Anterior cingulate cortex (tissue), 58 donors: ENCODE results near the gene SOX13.
A peak's percentile ranks its signal among the peaks of the same experiment; 100 is the strongest.

Experiments
- DNase-seq, 58 donors: peaks; one replicate each; lab custom pipeline; 2025; lab: John Stamatoyannopoulos, UW

Gene SOX13

DNA sequence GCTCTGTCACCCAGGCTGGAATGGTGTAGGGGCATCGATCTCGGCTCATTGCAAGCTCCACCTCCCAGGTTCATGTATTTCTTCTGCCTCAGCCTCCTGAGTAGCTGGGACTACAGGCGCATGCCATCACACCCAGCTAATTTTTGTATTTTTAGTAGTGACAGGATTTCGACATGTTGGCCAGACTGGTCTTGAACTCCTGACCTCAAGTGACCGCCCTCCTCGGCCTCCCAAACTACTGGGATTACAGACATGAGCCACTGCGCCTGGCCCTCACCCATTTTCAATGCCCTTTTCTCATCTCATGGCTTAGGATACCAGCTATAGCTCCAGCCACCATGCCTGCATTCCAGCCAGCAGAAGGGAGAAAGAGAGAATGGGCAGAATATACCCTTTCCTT, 12.9 kb upstream of the SOX13 start:
- DNase-seq = no peak

DNA sequence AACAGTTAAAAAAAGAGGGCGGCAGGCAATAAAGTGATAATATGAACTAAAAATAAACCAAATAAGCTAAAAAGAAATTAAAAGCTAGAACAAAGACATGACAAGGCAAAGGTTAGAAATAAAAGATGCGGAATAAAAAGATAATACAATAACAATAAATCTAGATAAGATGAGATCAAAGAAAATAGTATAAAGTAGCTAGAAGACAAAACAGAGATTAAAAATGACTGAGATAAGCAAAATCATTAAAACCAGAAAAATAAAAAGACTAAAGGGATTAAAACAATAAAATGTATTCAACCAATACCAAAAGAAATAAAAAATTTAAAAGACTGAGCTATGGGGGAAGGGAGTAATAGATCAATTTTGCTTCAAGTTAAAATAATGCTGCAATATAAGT, 10.8 kb upstream of the SOX13 start:
- no peak for DNase-seq

DNA sequence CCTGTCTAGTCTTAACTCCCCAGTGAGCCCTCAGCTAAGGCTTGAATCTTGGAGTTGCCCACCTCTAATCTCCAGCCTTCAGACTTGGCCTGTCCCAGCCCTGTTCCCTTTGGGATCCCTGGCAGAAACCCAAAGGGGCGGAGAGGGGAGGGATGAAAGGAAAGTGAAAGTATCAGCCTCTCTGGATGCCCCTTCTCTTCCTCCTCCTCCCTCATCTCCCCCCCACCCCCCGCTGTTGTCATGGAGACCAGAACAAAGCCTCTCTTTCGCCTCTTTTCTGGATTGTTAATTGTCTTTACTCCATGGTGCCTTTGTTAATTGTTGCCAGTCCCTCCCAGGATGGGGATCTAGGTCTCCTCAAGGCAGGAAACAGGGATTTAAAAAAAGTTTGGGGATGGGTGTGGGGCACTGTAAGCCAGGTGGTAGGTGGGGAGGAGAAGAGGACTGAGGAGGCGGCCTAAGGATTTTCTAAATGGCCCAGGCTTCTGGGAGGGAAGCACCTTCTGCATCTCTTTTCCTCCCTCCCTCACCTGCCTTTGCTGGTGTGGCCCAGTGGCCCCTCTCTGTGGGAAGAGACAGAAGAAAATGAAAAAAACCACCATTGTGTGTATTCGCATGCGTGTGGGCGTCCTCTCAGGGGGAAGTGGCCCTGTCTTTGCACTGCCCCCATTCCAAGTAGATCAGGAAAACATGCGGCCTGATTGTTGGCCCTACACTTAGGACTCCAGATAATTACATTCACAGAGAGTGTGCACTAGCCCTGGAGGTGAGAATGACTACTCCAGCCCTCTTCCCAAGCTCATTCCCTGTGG, 7.5 kb upstream of the SOX13 start:
- DNase-seq = peak in 46 of 58 donors; percentile 18 to 87 (median 67)

DNA sequence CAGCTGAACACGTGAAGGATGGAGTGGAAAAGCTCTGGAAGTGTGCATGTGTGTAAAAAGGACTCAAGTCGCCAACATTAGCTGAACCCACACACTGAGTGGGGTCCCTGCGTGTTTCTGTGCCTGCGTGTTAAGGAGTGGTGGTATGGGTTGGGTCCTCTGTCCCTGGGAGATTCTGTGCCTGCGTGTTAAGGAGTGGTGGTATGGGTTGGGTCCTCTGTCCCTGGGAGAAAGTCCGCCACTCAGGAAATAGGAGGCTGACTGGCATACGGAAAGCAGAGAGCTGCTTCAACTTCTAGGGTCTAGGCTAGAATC, 7.0 kb upstream of the SOX13 start:
- DNase-seq = no peak

DNA sequence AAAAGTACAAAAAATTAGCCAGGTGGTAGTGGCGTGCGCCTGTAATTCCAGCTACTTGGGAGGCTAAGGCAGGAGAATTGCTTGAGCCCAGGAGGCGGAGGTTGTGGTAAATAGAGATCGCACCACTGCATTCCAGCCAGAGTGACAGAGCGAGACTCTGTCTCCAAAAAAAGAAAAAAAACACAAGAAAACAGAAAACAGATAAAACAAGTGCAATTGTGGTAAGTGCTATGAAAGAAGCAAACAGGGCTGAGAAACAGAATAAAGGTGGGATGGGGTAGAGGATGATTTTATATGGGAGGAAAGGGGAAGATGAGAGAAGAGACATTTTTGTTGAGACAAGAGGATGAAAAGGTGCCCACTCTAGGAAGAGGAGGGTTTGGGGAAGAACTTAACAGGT, 5.0 kb upstream of the SOX13 start:
- no peak for DNase-seq

DNA sequence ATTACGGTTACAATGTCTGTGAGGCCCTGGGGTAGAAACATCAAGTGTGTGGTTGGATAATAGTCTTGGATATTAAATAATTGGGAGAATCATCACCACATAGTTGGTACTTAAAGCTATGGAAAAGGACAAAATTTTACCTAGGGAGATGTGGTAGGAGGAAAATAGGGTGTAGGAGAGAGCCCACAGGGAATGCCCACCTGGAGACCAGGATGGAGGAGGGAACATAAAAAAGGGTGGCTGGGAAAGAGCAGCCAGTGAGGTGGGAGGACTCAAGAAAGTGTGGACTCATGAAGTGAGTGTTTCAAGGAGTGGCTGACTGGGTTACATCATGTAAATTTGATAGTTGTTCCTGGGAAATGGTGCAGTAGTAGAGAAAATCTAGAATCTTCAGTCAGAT, 3.0 kb upstream of the SOX13 start:
- DNase-seq = no peak

DNA sequence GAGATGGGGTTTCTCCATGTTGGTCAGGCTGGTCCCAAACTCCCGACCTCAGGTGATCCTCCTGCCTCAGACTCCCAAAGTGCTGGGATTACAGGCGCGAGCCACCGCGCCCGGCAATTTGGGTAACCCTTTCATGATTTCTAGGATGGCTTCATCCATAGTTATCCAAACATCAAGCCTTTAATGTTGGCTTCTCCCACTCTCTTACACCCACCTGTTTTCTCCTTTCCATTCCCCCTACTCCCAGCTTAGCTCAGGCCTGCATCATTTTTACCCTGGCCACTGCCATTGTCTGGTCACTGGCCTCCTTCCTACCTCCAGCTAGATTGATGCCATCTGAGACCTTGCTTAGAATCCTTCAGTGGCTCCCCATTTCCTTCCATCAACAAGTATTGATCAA, 2.0 kb upstream of the SOX13 start:
- DNase-seq = no peak

DNA sequence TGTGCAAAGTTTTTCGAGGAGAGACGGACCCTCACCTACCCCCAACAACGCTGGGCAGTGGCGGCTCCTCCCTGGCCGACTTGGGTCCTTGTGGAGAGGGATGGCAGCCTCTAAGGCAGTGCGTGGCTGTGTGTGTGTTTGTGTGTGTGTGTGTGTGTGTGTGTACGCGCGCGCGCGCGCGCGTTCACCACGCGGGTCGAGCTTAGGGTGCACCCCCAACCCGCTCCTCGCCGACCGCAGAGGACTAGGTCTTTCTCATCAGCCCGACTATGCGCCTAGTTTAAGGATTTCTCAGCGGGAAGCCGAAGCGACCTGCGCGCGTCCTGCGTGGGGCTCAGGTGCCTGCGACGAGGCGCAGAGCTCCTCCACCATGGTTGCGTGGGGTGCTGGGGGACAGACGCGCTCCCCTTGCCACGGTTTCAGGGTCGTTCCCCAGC, 940 bp downstream of the SOX13 start:
- peak in 8 of 58 donors; percentile 14 to 57 (median 40) for DNase-seq

DNA sequence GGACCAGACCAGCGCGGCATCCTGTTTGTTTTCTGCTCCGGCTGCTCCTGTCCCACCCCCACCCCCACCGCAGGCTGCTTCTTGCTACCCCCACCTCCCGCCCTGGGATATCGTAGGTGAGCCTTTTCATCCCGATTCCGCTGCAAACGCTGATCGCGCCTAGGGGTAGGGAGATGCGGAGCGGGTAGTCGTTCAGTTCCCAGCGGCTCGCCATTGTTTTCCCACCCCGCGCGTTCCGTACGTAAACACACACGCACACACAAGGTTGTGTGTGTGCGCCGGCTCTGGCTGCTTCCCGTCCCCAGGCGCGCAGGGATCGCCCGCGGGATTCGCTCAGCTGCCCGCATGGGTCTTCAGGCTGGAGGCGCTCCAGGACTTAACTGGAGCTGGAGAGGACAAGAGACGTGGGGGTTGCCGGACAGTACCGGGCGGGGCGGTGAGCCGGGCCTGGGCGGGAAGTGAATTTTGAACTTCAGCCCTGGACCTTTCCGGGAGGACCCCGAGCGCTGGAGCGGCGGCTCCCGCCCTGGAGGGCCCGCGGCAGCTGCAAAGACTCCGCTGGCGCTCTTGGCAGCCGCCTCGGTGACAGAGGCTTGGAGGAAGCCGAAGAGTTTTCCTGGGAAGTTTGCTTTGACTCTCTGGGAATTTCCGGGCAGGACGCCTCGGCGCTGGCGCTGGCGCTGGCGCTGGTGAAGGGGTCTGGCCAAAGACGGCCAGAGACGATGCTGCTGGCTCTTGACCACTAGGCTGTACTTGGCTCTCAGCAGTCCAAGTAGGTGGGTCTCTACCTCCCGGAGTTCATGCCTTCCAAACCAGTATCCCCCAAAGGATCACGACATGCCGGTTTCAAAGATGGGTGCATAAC, 1.6 kb downstream of the SOX13 start:
- DNase-seq = peak in 38 of 58 donors; percentile 21 to 76 (median 48)

DNA sequence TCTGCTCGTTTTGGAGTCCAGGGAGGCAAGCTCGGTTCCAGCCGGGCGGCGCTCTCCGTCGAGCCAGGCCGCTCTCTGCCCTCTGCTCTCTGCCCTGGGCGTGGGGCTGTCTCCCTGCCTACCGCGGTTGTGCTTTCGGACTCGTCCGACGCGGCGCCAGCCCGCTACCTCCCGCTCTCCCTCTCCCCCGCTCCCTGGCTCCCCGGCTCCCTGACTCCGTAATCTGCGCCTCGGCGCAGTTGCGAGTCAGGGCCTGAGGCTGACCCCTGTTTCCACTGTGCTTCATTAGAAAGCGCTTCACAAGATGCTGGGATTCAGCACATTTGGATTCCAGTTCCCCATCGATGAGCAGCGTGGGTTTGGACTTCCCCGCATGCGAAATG, 2.2 kb downstream of the SOX13 start:
- peak in 2 of 58 donors; percentile 21 to 32 for DNase-seq

DNA sequence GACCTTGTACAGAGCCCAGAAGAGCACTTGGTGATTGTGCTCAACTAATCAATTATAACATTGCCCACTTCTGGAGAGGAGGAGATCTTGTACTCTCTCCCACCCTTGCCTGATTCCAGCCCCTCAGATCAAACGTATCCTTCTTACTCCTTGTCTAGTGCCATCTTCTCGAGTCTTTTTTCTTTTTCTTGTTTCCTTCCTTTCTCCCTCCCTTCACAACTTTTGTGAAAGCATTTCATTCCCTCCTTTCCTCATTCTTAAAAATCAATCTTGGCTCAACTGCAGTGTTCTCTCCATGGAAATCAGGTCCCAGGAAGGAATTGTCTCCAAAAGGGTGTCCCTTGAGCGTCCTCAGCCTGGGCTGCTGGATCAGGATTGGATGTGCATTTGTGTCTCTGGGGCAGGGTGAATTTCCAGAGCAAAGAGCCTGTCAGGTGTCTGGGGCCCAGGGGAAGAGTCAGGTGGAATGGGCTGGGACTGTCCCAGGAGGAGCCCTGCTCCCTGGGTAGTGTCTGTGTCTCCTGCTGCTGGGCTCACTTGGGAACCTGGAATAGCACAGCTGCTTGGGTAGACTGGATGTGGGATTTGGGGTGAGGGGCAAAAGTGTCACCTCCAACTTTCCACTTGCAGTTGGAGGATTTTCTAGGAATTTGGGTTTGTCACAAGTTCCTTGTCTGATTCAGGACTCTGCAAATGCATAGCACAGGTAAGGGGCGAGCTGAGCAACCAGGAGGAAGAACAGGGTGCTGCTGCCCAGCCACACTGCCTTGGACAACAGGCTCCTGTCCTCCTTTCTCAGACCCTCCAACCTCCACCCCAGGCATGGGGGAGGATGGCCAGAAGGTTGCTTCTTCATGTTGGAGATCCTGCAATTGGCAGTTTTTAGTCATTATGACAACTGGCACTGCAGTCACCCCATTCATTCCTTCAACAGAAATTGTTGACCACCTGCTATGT, 3.3 kb downstream of the SOX13 start:
- no peak for DNase-seq

DNA sequence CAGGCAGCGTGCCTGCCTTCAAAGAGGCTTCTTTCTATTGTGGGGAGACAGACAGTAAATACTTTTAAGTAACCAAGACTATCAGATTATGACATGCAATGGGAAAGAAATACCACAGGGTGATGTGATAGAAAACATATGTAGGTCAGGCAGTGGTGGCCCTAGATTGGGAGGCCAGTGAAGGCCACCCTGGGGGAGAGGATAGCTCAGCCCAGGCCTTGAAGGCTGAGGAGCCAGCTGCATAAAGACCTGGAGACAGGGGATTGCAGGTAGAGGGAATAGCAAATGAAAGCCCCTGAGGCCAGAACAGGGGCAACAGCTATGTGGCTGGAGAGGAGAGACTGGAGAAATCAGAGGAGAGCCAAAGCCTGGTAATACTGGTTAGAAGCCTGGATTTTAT, 4.0 kb downstream of the SOX13 start:
- no peak for DNase-seq

DNA sequence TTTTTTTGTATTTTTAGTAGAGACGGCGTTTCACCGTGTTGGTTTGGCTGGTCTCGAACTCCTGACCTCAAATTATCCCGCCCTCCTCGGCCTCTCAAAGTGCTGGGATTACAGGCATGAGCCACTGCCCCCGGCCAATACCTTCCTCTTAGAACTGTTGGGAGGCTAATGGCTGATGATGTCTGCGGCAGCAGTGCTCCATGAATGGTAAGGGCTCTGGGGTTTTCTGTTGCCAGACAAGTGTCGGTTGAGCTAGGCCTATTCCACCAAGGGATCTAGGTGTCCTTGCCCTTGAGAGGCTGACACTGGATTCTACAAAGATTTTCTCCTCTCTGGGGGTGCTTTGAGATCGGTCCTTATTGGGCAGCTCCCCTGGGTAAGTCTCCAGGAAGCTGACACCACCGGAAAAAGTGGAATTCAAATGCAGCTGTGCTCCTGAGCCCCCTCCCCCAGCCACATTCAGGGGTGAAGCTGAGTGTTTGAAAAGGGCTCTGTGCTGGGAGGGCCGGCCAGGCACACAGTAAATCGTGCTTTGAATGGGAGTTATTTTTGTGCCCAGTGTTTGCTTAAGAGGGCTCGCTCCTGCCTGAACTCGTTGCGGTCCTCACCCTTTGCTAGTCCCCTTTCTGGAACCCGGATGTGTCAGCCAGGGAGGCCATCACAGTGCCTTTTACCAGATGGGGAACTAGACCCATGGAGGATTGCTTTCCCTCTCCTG, 5.2 kb downstream of the SOX13 start:
- DNase-seq = peak in 32 of 58 donors; percentile 12 to 71 (median 37)

DNA sequence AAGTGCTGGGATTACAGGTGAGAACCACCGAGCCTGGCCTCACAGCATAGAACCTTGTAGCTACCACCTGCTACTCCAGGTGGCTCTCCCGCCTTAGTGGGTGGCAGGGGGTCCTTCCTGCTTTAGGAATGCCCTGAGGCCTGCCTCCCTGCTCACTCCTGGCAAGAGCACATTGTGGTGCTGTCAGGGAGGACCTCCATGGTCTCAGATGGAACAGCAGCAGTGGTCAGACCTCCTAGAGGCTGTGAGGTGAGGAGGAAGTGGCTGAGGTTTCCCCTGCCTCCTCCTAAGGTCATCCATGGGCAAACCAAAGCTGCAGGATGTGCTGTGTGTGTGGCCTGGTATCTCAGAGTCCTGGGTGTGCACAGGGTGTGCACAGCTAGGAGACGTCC, 6.7 kb downstream of the SOX13 start:
- DNase-seq = no peak

DNA sequence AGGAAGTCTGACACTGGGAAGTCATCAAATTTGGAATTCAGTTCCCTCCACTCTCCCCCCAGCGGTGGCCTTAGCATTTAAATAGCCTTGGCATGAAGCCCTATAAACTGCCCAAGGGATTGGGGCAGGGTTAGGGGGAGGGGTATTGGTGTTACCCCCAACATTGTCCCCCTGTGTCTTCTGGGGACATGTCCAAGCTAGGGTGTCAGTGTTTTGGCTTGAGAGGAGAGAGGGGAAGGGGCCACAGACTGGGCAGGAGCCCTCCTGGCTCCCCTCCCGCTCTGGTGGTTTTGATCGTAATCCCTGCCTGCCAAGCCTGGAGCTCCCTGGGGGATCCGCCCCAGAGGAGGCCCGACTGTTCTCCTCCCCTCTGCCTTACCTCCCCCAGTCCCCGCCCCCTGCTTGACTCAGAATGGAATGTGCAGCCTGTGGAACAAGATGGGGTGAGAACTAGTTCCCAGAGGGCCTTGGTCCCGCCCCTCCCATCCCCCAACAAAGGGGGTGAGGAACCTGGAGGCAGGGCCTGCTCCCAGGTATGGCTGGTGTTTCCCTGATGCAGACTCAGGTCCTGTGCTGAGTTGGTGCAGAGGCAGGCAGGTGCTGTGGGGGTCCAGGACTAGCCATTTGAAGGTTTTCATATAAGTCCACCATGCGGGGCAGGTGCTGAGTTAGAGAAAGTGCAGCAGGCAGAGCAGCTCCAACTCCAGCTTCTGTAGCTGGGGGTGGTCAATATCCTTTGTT, 7.4 kb downstream of the SOX13 start:
- DNase-seq = peak in 16 of 58 donors; percentile 10 to 63 (median 33)

DNA sequence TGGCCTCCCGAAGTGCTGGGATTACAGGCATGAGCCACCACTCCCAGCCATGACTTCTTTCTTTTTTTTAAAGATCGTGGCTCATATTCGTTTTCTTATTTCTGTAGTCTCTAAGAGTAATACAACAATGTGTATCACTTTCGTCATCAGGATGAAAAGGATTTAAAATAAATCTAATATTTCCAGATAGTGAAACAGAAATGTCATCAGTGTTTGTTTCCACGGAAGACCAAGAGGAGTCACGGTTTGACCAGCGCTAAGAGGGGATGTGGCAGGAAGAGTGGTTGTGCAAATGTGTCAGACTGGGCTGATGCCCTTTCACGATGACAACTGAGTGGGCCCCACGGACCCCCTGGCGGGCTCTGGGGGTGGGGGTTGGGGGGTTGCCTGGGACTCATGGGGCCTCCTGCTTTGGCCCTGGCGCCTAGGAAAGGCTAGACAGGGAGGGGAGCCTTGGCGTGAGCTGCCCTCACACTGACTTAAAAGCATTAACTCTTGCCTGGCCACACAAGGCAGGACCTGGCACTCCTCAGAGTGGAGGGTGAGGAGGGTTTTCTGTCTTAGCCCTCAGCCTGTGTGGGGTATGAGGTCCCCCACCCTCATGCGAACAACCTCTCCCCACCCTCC, 8.4 kb downstream of the SOX13 start:
- no peak for DNase-seq

DNA sequence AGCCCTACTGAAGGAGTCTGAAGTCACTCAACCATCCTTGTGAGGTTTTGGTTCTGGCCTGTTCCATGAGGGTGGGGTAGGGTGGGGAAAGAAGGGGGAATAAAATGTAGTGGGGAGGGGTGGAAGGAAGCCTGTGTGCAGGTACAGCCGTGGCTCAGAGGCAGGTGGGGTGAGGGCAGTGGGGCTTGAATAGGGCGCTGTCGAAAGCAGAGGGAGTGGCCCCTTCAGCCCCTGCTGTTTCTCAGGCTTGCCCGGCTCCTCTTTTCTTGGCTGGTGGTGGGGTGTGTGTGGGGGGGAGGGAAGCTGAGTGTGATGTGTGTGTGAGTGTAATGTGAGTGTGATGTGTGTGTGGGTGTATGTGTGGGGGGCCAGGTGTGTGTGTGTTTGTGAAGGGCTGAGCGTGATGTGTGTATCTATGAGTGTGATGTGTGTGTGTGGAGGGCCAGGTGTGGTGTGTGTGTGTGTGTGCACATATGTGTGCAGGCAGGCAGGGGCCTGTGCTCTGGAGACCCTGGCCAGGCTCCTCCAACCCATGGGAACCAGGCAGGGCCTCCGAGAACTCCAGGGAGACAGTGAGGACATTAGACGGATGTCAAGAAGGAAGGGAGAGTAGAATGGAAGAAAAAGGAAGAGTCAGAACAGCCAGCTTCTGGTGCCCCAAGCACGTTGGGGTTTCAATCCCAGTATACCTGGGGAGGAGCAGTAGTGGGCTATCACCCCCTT, 9.0 kb downstream of the SOX13 start:
- no peak for DNase-seq

DNA sequence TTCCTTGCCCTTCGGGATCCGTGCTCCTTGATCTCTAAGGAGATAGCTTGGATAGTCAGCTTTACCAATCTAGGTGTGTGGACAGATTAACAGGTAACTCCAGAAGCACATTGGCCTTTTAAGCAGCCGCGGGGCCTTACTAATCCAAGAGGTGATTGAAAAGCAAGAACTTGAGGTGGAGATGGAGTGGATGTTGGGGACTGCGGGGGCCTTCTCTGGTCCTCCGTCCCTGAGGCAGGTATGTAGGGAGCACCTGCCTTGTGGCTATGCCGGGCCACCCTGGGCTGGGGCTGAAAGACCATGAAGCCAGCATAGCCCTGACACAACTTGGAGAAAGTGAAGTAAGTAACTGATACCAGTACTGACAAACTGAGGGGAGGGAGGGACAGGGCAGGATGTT, 10.6 kb downstream of the SOX13 start:
- no peak for DNase-seq
